Measurements from ENCODE around the gene TRIOBP.
A peak's percentile ranks its signal among the peaks of the same experiment; 100 is the strongest.

TRIOBP gene

DNA sequence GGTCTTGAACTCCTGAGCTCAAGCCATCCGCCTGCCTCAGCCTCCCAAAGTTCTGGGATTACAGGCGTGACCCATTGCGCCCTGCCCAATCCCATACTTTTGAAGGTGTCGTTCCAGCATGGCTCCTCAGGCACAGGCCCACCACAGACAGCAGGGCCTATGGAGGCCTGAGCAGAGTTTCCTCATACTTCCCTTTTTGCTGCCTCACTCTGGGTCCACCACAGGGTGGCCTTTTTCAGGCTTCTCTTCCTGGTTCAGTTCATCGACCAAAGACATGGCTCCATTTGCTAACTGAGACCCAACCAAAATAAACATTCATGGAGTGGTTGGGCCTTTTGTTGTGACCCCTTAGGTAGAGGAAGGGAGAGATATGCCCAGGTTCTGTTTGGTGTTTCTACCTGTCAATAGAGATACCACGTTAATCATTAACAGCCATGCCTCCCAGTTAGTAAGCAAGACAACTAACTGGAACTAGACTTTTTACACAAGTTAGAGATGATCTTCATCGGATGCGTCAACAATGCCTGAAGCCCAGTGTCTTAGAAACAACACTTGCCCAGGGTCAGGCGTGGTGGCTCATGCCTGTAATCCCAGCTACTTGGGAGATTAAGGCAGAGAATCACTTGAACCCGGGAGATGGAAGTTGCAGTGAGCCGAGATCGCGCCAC is 35.1 kb downstream of the TRIOBP start:
- no peak for DNase-seq (ENCODE audit: low read depth in 2 of 2)

DNA sequence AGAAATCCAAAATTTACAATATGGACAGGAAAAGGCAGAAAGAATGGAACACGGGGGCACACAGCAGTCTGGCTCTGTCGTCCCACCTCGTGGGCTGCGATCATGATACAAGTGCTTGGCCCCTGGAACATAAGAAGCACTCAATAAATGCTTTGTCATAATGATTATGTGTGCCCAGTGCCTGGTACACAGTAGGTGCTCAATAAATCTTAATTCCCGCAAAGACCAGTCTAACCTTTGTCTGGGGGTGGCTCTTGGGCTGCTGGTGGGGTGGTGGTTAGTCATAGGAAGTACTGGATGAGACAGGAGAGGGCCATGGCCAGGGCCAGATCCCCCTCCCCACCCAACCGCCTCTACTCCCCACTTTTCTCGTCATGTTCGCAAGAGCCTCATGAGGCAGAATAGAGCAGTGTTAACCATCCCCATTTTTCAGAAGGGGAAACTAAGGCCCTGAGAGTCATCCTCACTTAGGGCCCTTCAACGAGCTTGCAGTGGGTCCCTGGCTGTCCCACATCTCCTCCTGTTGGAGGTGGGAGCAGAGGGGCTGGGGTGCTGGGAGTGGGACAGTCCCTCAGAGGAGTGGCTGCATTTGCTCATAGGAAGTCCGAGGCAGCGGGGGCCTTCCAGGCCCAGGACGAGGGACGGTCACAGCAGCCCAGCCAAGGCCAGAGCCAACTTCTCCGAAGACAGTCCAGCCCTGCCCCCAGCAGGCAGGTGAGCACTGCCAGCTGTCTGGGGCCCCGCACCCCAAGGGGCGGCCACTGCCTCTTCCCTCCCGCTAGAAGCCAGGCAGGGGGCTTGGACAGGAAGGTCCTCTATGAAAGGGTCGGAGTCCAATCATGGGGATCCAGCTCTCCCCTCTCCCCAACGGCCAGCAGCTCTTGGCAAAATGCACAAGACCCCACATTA is 36.1 kb downstream of the TRIOBP start:
- no peak for DNase-seq (ENCODE audit: low read depth in 2 of 2)

DNA sequence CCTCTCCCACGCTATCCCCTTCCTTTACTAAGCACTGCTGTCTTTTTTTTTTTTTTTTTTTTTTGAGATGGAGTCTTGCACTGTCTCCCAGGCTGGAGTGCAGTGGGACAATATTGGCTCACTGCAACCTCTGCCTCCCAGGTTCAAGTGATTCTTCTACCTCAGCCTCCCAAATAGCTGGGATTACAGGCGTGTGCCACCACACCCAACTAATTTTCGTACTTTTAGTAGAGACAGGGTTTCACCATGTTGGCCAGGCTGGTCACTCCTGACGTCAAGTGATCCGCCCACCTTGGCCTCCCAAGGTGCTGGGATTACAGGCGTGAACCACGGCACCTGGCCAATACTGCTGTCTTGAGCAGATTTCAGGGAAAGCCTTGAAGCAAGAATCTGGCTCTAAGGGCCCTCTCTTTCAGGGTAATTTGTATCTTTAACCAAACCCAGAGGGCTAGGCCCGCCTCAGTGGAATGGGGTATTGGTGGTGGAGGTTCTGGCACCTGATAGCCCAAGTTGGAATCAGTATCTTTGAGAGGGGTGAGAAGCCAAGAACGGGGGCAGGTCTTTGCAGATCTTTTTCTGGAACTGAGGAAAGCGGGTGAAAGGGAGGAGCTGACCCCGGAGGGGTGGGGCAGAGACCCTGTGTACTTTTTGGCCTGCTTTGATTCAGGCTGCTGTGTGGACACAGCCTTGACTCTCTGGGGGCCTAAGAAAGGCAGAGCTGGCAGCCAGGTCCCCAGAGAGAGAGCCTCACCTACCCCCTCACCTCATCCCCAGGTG is 37.0 kb downstream of the TRIOBP start:
- DNase-seq (ENCODE audit: low read depth in 2 of 2), result no peak

DNA sequence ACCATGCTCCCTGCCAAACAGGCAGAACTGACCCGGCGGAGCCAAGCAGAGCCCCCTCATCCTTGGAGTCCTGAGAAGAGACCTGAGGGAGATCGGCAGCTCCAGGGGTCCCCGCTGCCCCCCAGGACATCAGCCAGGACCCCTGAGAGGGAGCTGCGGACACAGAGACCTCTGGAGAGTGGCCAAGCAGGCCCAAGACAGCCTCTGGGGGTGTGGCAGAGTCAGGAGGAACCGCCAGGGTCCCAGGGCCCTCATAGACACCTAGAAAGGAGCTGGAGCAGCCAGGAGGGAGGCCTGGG is 37.5 kb downstream of the TRIOBP start:
- DNase-seq (ENCODE audit: low read depth in 2 of 2), result no peak

DNA sequence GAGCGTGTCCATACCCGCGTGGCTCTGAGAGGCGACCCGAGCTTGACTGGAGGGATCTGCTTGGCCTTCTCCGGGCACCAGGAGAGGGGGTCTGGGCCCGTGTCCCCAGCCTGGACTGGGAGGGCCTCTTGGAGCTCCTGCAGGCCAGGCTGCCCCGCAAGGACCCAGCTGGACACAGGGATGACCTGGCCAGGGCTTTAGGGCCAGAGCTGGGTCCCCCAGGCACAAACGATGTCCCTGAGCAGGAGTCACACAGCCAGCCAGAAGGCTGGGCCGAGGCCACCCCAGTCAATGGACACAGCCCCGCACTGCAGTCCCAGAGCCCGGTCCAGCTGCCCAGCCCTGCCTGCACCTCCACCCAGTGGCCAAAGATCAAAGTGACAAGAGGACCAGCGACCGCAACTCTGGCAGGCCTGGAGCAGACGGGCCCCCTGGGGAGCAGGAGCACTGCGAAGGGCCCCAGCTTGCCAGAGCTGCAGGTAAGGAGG is 38.2 kb downstream of the TRIOBP start:
- DNase-seq (ENCODE audit: low read depth in 2 of 2), result no peak

DNA sequence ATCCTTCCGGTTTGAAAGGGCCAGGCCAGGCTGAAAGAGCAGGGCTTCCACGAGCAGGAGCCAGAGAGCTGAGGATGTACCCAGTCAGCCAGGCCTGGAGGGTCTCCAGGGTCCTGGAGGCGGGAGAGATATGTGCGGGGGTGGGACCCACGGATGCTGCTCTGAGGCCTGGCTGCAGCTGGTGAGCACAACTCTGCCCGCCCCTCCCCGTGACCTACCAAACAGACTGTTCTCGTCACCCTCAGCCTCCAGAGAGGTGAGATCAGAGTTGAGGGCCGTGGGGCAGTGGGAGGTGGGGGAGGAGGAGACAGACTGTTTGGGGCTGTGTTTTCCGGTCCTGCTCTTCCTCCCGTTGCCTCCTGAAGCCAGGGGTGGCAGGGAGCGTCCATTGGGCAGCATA is 42.2 kb downstream of the TRIOBP start:
- DNase-seq (ENCODE audit: low read depth in 2 of 2), result no peak

DNA sequence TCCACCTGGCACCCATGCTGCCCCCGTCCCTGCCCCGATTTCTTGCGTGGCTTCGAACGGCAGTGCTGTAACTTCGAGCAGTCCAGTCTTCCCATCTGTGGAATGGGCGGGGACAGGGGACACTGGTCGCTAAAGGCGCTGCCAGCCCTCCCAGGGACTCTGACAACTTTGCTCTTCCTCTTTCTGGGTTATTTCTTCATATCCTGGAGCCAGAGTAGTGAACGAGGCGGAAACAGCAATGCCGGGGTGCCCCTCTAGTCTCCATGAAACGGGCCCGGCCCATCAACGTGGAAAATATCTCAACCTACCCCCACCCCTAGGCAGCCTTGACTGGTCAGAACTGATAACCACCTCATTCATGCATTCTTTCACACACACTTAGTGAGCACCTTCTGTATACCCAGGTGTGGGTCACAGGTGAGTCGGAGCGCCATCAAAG is 42.8 kb downstream of the TRIOBP start:
- DNase-seq (ENCODE audit: low read depth in 2 of 2), result no peak

DNA sequence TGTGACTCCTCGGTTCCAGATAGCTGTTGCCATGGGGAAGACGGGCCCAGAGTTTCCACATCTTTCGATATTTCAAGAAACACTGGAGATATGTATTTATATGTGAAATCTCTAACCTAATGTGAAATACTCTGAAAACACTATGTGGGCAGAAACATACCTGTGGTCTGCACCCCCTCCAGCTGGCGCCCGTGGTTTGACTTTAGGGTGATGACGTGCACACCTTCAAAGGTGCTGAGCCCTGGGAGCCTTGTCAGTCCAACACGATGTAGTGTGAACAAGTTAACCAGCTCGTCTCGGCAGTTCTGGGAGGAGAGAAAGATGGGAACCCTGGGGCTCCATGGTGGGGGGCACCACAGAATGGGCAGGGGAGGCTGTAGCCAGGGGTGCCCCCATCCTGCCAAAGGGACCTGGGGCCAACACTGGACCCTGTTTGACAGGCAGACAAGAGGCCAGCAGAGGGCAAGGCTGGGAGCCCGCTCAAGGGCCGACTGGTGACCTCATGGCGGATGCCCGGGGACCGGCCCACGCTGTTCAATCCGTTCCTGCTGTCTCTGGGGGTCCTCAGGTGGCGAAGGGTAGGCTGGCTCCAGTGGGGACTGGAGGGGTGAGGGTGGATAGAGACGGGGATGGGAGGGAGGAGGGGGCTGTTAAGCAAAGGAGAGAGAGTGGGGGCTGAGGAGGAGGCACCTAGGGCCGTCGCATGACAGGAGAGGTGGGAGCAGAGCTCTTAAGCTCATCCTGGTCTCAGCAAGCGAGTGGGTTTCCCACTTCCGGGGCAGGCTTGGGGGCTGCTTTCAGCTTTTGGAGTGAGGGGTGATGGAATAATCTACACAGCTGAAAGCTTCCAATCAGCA is 43.8 kb downstream of the TRIOBP start:
- no peak for DNase-seq (ENCODE audit: low read depth in 2 of 2)

DNA sequence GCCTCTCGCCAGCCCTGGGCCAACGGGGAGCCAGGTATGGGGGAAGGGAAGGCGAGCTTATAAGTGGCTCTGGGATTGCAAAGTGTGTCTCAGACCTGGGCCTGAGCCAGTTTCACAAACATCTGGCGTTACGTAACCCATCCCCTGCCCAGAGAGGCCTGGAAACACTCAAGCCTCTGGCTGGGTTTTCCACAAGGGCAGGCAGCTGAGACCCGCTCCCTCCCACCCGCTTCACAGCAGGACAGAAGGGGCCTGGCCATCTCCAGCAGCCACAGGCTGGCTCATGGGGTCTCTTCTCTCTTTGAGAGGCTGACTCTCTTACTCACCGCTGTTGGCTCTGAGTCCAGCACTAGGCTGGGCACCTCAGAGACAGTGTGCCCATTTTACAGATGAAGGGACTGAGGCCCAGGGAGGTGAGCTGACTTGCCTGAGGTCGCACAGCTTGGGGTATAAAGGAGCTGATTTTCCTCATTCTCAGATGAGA is 44.5 kb downstream of the TRIOBP start:
- no peak for DNase-seq (ENCODE audit: low read depth in 2 of 2)

DNA sequence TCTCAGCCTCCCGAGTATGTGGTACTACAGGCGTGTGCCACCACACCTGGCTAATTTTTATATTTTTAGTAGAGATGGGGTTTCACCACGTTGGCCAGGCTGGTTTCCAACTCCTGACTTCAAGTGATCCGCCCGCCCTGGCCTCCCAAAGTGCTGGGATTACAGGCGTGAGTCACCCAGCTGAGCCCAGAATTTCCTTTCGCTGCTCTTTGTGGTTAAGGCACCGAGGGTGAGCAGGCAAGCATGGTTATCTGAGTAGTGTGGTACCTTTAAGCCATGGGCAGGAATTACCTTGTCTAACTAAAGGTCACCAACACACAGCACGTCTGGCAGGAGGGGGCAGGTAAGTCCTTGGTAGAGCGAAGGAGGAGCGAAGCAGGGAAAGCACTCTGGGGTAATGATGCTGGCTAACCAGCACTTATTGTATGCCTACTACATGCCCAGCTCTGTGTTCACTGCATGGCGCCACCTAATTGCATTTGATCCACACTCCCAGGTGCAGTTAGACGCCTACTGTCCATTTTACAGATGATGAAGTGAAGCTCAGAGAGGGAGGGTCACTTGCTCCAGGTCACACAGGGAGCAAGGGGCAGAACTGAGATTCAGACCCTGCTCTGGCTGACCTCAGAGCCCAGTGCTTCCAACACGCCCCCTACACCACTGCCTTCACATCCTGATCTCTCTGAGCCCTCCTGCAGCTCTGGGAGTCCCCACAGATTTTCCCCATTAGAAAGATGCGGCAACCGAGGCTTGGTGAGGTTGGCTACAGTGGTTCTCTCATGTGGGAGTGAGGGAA is 45.7 kb downstream of the TRIOBP start:
- DNase-seq (ENCODE audit: low read depth in 2 of 2), result no peak

DNA sequence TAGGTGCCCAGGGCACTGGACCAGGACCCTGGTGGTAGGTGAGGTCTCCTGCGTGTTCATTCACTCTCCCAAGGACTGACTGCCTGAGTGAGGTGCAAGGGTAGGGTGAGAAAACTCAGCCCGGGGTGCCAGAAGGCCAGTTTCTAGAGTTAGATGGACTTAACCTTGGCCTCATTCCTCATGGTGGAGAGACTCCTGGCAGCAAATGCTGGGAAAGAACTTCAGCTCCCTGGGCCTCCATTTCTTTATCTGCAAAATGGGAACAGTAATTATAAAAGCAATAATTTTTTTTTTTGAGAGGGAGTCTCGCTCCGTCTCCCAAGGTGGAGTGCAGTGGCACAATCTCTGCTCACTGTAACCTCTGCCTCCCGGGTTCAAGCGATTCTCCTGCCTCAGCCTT is 47.7 kb downstream of the TRIOBP start:
- no peak for DNase-seq (ENCODE audit: low read depth in 2 of 2)

DNA sequence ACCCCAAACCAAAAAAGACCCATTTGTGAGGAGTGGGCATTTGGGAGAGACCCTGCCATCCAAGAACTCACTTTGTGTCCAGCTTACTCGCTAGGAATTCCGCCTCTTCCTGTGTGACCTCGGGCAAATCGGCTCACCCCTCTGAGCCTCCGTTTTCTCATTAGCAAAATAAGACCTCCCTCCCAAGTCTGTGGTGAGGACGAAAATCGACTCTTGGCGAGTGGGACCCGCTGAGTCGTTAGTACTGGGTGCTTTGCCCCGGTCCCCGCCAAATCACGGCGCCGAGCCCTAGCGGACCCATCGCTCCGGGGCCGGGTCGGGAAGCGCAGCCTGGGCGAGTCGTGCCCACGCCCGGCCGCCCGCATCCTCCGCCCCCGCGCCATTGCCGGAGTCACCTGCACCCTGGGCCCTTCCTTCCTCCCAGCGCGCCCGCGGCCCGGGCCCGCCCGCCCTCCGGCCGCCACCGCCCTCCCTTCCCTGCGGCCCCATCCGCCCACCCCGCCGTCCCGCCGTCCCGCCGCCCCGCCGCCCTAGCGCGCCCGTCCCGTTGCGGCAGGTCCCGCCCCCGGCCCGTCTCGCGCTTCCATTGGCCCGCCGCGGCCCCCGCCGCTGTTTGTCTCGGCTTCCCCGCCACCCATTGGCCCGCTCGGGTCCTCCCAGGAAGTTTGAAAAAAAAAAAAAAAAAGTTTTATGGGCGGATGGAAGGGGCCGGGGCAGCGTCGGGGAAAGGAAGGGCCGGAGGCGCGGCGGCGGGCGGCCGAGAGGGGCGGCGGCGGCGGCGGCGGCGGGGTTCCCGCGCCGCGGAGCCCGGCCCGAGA is 48.9 kb downstream of the TRIOBP start:
- DNase-seq (ENCODE audit: low read depth in 2 of 2), result peak; percentile 75 to 89

DNA sequence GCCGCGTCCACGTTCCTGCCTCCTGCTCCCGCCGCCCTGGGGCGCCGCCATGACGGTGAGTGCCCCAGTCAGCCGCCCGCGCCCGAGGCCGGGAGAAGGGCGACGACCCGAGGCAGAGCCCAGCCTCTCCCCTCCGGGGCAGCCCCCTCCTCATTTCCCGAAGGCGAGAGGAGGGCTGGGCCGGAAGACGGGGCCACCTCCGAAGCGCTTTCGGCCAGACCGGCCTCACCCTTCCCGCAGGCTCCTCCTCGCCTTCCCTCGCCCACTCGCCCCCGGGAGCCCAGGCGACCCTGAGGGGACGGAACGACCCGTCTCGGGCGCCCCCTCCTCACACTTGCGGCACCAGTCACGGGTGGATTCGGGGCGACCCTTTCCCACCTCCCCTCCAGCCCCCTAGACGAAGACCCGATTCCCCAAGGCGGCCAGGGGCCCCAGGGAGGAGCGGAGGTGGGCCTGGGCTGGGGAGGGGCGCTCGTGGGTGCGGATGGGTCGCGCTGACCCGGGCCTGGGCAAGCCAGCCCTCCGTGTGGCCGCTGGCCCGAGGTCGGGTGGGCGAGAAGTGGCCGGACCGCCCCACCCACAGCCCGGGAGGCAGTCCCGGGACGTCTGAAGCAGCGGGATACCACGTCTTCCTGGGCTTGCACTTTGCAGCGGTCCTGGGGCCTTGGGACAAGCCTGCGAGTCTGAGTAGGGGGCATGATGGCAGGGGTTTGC is 49.7 kb downstream of the TRIOBP start:
- no peak for DNase-seq (ENCODE audit: low read depth in 2 of 2)

DNA sequence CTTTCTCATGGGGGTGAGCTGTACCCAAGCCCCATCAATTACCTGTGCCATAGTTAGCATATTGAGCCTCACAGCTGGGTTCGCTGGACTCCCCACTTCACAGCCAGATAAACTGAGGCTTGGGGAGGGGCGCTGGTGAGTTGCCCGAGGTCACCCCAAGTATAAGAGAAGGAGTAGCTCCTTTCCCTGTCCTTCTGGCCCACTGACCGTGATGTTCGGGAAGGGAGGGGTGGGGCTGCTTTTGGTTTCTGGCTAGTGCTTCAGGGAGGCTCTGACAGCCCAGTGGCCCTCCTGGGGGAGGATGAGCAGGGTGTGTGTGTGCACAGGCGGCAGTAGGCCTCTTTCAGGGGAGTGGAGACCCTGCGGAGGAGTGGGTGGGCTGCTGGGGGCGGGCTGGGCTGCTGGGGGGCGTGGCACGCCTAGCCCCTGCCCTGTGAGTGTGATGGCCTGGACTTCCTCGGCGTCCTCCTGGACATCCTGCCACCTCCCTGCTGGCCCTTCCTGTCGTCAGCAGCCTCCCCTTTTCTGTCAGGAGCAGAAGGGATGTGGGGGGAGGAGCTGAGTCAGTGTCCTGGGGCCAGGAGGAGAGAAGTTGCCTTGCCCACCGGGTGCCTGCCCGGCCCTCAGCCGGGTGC is 50.3 kb downstream of the TRIOBP start:
- DNase-seq (ENCODE audit: low read depth in 2 of 2), result no peak

DNA sequence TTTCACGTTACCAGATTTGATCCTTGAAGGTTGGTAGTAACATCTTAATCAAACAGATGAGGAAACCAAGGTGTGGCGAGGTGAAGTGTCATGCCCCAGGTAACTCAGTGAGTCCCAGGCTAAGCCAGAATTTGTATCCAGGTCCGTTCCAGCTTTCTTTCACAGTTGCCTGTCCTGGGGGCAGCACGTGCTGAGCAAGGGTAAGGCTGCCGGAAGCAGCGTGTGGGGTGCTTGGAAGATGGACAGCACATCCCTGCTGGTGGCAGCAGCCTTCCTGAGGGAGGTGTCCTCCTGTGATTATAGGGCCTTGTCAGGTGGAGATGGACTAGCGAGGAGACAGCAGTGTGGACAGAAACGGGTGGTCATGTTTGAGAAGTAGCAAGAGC is 50.9 kb downstream of the TRIOBP start:
- no peak for DNase-seq (ENCODE audit: low read depth in 2 of 2)

DNA sequence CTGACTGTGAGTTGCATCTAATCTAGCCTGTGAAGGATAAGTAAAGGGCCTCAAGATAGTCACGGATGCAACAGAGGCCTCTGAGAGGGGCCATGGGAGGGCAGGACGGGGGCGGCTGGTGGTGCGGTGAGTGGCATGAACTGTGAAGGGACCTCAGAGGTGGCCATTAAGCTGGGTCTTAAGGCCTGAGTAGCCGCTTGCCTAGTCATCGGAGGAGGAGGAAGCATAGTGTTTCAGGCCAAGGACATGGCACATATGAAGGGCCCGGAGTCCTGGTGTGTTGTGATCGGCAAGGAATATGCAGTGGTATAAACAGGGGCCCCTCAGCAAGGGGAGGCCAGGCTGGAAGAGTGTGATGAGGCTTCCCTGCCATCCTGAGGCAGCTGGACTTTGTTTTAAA is 51.8 kb downstream of the TRIOBP start:
- DNase-seq (ENCODE audit: low read depth in 2 of 2), result no peak

DNA sequence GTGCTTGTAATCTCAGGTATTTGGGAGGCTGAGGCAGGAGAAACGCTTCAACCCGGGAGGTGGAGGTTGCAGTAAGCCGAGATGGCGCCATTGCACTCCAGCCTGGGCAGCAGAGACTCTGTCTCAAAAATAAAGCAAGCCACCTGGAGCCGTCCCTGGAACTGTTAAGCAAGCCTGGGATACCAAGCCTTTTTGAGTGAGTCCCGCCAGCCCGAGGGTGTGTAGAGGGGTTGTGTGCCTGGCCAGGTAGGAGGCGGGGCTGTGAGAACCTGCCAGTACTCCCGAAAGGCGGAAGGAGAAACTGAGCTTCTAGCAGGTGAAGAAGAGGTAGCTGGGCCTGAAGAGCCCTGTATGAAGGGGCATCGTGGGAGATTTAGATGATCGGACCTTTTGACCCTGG is 52.4 kb downstream of the TRIOBP start:
- DNase-seq (ENCODE audit: low read depth in 2 of 2), result no peak

DNA sequence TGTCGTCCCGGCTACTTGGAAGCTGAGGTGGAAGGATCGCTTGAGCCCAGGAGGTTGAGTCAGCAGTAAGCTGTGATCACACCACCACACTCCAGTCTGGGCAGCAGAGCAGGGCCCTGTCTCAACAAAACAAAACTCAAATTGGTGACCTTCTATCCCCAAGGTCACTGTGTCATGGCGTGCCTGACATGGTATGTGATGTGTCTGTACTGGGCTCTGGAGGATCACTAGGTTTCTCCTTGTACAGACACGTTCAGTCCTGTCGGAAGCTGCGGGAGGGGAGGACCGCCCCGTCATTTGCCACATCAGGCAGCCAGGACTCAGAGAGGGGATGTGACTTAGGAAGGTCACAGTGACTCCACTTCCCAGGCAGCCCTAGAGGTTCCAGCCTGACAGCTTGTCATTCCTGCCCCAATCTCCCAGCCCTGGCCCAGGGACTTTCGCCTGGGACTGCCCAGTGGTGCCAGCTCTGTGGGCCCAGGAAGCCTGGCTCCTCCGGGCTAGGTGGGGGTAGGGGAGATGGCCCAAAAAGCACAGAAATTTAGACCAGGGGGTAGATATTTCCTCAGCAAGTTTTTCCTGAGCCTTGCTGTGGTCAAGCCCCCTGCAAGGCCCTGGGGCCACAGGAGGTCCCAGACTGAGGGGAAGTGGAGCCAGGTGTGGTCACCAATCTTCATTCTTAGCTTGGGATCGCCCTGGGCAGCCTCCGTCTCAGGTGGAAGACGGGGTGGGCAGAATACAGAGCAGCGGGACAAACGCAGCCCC is 53.2 kb downstream of the TRIOBP start:
- no peak for DNase-seq (ENCODE audit: low read depth in 2 of 2)
